Measurements from ENCODE around the gene FXYD2. TPM values are rescaled to one million over a fixed set of nuclear protein-coding genes. Genes with fewer than 3 reads are reported as not detected.
"Not testable (repeated sequence)": the region's sequence is repeated elsewhere in the genome, so short reads cannot be mapped to it uniquely, and the experiment has no call there.

Gene FXYD2
- total RNA-seq, 1 donor from 2014 or later, result not detected

DNA sequence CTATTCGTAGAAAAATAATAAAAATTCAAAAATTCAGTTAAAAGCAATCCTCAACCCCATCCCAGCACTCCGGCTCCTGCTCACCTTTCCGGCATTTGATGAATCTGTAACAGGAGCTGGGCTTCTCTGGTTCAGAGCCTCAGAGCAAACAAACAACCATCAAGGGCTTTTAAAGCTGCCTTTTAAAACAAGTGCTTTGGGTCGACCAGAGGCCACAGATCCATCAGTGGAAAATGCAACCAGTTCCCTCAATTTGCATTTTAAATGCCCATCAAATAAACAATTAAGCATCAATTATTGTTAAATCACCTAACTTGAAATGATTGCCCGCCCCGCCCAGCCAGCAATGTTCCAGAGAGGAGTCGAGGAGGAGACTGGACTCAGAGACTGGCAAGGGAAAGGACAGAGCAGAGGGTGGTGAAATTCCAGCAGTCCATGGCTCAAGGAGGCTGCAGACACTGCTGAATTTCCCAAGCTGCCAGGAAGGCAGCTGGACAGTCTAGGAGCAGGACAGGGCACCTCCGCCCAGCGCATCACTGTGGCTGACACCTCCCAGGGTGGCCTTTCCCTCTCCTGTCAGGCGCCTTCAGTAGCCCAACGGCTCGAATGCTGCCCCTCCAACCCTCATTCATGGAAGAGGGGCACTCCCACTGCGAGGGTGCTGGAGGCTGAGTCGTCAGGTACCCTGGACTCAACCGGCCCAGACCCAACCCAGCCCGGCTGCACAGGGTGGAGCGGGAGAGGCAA, 44.4 kb upstream of the FXYD2 start:
- Histone ChIP-seq H3K79me2 (ENCODE audit: insufficient read depth, low read length) (no peaks in the 10 kb centered on the region), H3K27me3 (ENCODE audit: insufficient read depth, low read length) (peaks cover 13% of the 10 kb centered on the region), H4K20me1 (ENCODE audit: insufficient read depth, low read length) (no peaks in the 10 kb centered on the region), H3K27ac (ENCODE audit: low read depth, low read length) (no peak overlapping the region), H3K4me2 (ENCODE audit: low read length) (no peak overlapping the region), H3K4me1 (ENCODE audit: insufficient read depth, low read length) (no peaks in the 10 kb centered on the region), H3K4me3 (ENCODE audit: insufficient read depth, low read depth, low read length) (no peak overlapping the region), H2AFZ (ENCODE audit: low read depth, low read length) (no peak overlapping the region), H3K36me3 (ENCODE audit: insufficient read depth, low read length) (no peaks in the 10 kb centered on the region), H3K9ac (ENCODE audit: low read length) (no peak overlapping the region), H3K9me3 (ENCODE audit: insufficient read depth, low read depth, low read length) (no peaks in the 10 kb centered on the region)
- Mint-ChIP-seq H3K4me1 (ENCODE audit: low read depth, unreplicated experiment) (peaks cover 12% of the 10 kb centered on the region), H3K27ac (ENCODE audit: unreplicated experiment) (no peak overlapping the region), H3K36me3 (ENCODE audit: low read depth, unreplicated experiment) (no peaks in the 10 kb centered on the region), H3K9me3 (ENCODE audit: unreplicated experiment) (peaks cover 3% of the 10 kb centered on the region), H3K4me3 (ENCODE audit: unreplicated experiment) (no peak overlapping the region), H3K27me3 (ENCODE audit: low read depth, unreplicated experiment) (peaks cover 30% of the 10 kb centered on the region)
- FAIRE-seq, result no peak
- no peak for DNase-seq (ENCODE audit: low read depth)
- no peak for TF ChIP-seq EZH2 (IDR thresholded peaks at IDR 0.05; ENCODE audit: insufficient read depth, low read length)
- TF ChIP-seq, protein P1, sequence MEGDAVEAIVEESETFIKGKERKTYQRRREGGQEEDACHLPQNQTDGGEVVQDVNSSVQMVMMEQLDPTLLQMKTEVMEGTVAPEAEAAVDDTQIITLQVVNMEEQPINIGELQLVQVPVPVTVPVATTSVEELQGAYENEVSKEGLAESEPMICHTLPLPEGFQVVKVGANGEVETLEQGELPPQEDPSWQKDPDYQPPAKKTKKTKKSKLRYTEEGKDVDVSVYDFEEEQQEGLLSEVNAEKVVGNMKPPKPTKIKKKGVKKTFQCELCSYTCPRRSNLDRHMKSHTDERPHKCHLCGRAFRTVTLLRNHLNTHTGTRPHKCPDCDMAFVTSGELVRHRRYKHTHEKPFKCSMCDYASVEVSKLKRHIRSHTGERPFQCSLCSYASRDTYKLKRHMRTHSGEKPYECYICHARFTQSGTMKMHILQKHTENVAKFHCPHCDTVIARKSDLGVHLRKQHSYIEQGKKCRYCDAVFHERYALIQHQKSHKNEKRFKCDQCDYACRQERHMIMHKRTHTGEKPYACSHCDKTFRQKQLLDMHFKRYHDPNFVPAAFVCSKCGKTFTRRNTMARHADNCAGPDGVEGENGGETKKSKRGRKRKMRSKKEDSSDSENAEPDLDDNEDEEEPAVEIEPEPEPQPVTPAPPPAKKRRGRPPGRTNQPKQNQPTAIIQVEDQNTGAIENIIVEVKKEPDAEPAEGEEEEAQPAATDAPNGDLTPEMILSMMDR (IDR thresholded peaks at IDR 0.05; ENCODE audit: insufficient read depth, low read depth, low read length), result no peak

DNA sequence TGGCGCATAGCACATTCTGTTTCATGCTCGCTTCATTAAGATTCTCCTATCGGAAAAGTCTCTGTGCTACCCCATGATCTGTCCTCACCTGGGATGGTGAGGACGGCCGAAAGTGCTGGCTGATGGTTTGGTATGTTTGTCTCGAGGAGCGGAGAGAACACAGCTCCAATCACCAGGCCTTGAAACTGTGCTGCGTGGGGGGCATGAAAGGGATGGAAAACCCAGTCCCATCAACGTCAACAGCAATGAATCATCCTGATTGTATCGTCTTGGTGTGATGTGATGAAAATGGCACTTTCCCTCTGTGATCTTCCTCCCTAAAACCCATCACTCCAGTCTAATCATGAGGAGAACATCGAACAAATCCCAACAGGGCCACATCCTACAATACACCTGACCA, 43.5 kb upstream of the FXYD2 start:
- H3K79me2 ChIP-seq (ENCODE audit: insufficient read depth, low read length), result no peaks in the 10 kb centered on the region
- no peaks in the 10 kb centered on the region for H3K36me3 ChIP-seq (ENCODE audit: insufficient read depth, low read length)
- no peak overlapping the region for H3K9ac ChIP-seq (ENCODE audit: low read length)
- H4K20me1 ChIP-seq (ENCODE audit: insufficient read depth, low read length), result no peaks in the 10 kb centered on the region
- peak overlapping the region; percentile 27 for H2AFZ ChIP-seq (ENCODE audit: low read depth, low read length)
- H3K36me3 Mint-ChIP-seq (ENCODE audit: low read depth, unreplicated experiment), result no peaks in the 10 kb centered on the region
- peaks cover 5% of the 10 kb centered on the region for H3K27me3 ChIP-seq (ENCODE audit: insufficient read depth, low read length)
- no peak overlapping the region for H3K4me3 Mint-ChIP-seq (ENCODE audit: unreplicated experiment)
- no peaks in the 10 kb centered on the region for H3K9me3 ChIP-seq (ENCODE audit: insufficient read depth, low read depth, low read length)
- no peak overlapping the region for H3K4me2 ChIP-seq (ENCODE audit: low read length)
- peaks cover 11% of the 10 kb centered on the region for H3K4me1 Mint-ChIP-seq (ENCODE audit: low read depth, unreplicated experiment)
- DNase-seq (ENCODE audit: low read depth) (no peak), FAIRE-seq (no peak)
- H3K4me3 ChIP-seq (ENCODE audit: insufficient read depth, low read depth, low read length), result no peak overlapping the region
- H3K4me1 ChIP-seq (ENCODE audit: insufficient read depth, low read length), result no peaks in the 10 kb centered on the region
- H3K27ac ChIP-seq (ENCODE audit: low read depth, low read length), result no peak overlapping the region
- no peak for TF ChIP-seq EZH2 (IDR thresholded peaks at IDR 0.05; ENCODE audit: insufficient read depth, low read length)
- TF ChIP-seq, protein P1 (IDR thresholded peaks at IDR 0.05; ENCODE audit: insufficient read depth, low read depth, low read length), result no peak
- peaks cover under 1% of the 10 kb centered on the region for H3K9me3 Mint-ChIP-seq (ENCODE audit: unreplicated experiment)
- peaks cover 26% of the 10 kb centered on the region for H3K27me3 Mint-ChIP-seq (ENCODE audit: low read depth, unreplicated experiment)
- no peak overlapping the region for H3K27ac Mint-ChIP-seq (ENCODE audit: unreplicated experiment)

DNA sequence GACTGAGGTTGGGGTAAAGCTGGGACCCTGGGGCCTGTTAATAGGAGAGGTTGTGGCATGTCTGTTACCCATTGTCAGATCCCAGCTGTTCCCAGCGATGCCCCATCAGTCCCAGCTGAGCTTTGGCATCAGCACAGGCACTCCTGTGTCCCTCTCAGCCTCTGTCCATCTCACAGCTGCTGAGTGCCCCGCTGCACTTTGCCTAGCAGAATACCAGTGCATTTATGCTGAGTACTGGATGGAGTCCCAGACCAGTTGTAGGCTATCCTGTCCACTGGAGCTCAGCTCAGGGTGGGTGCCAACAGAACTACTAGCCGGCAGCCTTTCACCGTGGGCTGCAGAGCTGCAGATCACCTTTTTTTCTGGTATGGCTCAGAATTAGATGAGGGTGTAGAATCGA, 42.0 kb upstream of the FXYD2 start:
- FAIRE-seq, result no peak
- H3K27me3 Mint-ChIP-seq (ENCODE audit: low read depth, unreplicated experiment), result peaks cover 19% of the 10 kb centered on the region
- Histone ChIP-seq H3K9ac (ENCODE audit: low read length) (no peak overlapping the region), H3K79me2 (ENCODE audit: insufficient read depth, low read length) (no peaks in the 10 kb centered on the region), H2AFZ (ENCODE audit: low read depth, low read length) (no peak overlapping the region), H3K27me3 (ENCODE audit: insufficient read depth, low read length) (no peaks in the 10 kb centered on the region), H3K4me2 (ENCODE audit: low read length) (no peak overlapping the region), H3K4me3 (ENCODE audit: insufficient read depth, low read depth, low read length) (no peak overlapping the region), H3K36me3 (ENCODE audit: insufficient read depth, low read length) (no peaks in the 10 kb centered on the region), H3K9me3 (ENCODE audit: insufficient read depth, low read depth, low read length) (no peaks in the 10 kb centered on the region), H3K27ac (ENCODE audit: low read depth, low read length) (no peak overlapping the region), H4K20me1 (ENCODE audit: insufficient read depth, low read length) (no peaks in the 10 kb centered on the region), H3K4me1 (ENCODE audit: insufficient read depth, low read length) (no peaks in the 10 kb centered on the region)
- no peak overlapping the region for H3K27ac Mint-ChIP-seq (ENCODE audit: unreplicated experiment)
- H3K9me3 Mint-ChIP-seq (ENCODE audit: unreplicated experiment), result no peaks in the 10 kb centered on the region
- TF ChIP-seq, protein P1 (IDR thresholded peaks at IDR 0.05; ENCODE audit: insufficient read depth, low read depth, low read length), result no peak
- no peak for TF ChIP-seq EZH2 (IDR thresholded peaks at IDR 0.05; ENCODE audit: insufficient read depth, low read length)
- no peak for DNase-seq (ENCODE audit: low read depth)
- no peaks in the 10 kb centered on the region for H3K36me3 Mint-ChIP-seq (ENCODE audit: low read depth, unreplicated experiment)
- no peak overlapping the region for H3K4me3 Mint-ChIP-seq (ENCODE audit: unreplicated experiment)
- peaks cover 10% of the 10 kb centered on the region for H3K4me1 Mint-ChIP-seq (ENCODE audit: low read depth, unreplicated experiment)

DNA sequence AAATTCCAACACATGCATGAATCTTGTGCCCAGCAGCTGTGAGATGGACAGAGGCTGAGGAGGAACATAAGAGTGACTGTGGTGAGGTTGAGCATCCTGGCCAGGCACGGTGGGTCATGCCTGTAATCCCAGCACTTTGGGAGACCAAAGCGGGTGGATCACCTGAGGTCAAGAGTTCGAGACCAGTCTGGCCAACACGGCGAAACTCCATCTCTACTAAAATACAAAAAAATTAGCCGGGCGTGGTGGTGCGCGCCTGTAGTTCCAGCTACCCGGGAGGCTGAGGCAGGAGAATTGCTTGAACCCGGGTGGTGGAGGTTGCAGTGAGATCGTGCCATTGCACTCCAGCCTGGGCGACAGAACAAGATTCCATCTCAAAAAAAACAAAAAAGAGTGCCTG, 41.0 kb upstream of the FXYD2 start:
- DNase-seq (ENCODE audit: low read depth); H3K9me3 Mint-ChIP-seq (ENCODE audit: unreplicated experiment); H3K27me3 ChIP-seq (ENCODE audit: insufficient read depth, low read length); FAIRE-seq; H4K20me1 ChIP-seq (ENCODE audit: insufficient read depth, low read length); H3K9ac ChIP-seq (ENCODE audit: low read length); H3K27ac ChIP-seq (ENCODE audit: low read depth, low read length); H3K9me3 ChIP-seq (ENCODE audit: insufficient read depth, low read depth, low read length); H3K36me3 ChIP-seq (ENCODE audit: insufficient read depth, low read length); H3K4me2 ChIP-seq (ENCODE audit: low read length); H3K4me1 ChIP-seq (ENCODE audit: insufficient read depth, low read length); H3K27ac Mint-ChIP-seq (ENCODE audit: unreplicated experiment); H3K4me3 Mint-ChIP-seq (ENCODE audit: unreplicated experiment); H3K4me3 ChIP-seq (ENCODE audit: insufficient read depth, low read depth, low read length); H2AFZ ChIP-seq (ENCODE audit: low read depth, low read length); H3K79me2 ChIP-seq (ENCODE audit: insufficient read depth, low read length); H3K36me3 Mint-ChIP-seq (ENCODE audit: low read depth, unreplicated experiment): not testable (repeated sequence)
- peaks cover 10% of the 10 kb centered on the region for H3K4me1 Mint-ChIP-seq (ENCODE audit: low read depth, unreplicated experiment)
- peaks cover 24% of the 10 kb centered on the region for H3K27me3 Mint-ChIP-seq (ENCODE audit: low read depth, unreplicated experiment)
